OCI-LY3 (cell line): Measurements from ENCODE around the gene RAD51B.

Experiments used
- CTCF ChIP-seq: fragments of 200-600, 300-600 bp; sonication (generic); IDR thresholded peaks from 2 replicates; pipeline ENCODE4 v1.5.1; 2014; ENCODE audit warnings: antibody characterized with exemption, low read length, low read depth
- EZH2phosphoT487 ChIP-seq: fragments of 200-600 bp; shearing (Covaris generic); IDR thresholded peaks from 2 replicates; pipeline ENCODE4 v1.6.1; 2018; ENCODE audit warnings: antibody characterized with exemption, mixed run types, low read depth

- TF ChIP-seq CTCF (no peak), EZH2phosphoT487 (no peak)
These were observed 846.7 kb downstream of the RAD51B start for GRCh38 chr14:68666236-68666635.
